Ascending aorta (tissue), 2 donors: Measurements from ENCODE around the gene MACO1. TPM values are rescaled to one million over a fixed set of nuclear protein-coding genes. Genes with fewer than 3 reads are reported as not detected.
A peak's percentile ranks its signal among the peaks of the same experiment; 100 is the strongest.
"Not testable (repeated sequence)": the region's sequence is repeated elsewhere in the genome, so short reads cannot be mapped to it uniquely, and the experiment has no call there.

ENCODE experiments used
- DNase-seq, 2 donors: peaks; one replicate each; pipeline ENCODE4 v3.0.0-alpha.2; 2019; ENCODE audit warnings: low spot score in 2 of 2
- H3K27ac ChIP-seq, 2 donors: fragments of 200-600 bp; sonication (generic); one replicate each; pipeline ENCODE4 v1.5.1; 2016 to 2017; ENCODE audit warnings: mild to moderate bottlenecking in 1 of 2
- H3K27me3 ChIP-seq: fragments of 200-600 bp; sonication (generic); one replicate; pipeline ENCODE4 v1.5.1; 2017
- H3K36me3 ChIP-seq, 2 donors: fragments of 200-600 bp; sonication (generic); one replicate each; pipeline ENCODE4 v1.5.1; 2016
- H3K4me1 ChIP-seq, 2 donors: fragments of 200-600 bp; sonication (generic); one replicate each; pipeline ENCODE4 v1.5.1; 2016 to 2017; ENCODE audit warnings: mild to moderate bottlenecking in 1 of 2
- H3K4me3 ChIP-seq, 2 donors: fragments of 200-600 bp; sonication (generic); one replicate each; pipeline ENCODE4 v1.5.1; 2016 to 2017; ENCODE audit warnings: mild to moderate bottlenecking in 1 of 2
- H3K9me3 ChIP-seq, 2 donors: fragments of 200-600 bp; sonication (generic); one replicate each; pipeline ENCODE4 v1.5.1; 2016
- CTCF ChIP-seq, 3 experiments: fragments of 200-600 bp in 2 of 3; fragments of 450-650 bp in 1 of 3; sonication (generic) in 2 of 3; IDR thresholded peaks; one replicate each; pipeline ENCODE4 v1.5.1; 2016 to 2019; ENCODE audit warnings: antibody characterized with exemption in 3 of 3, mild to moderate bottlenecking in 1 of 3, moderate library complexity in 1 of 3
- intact Hi-C: fragments of 100-400 bp; cut with DNase I; formaldehyde crosslinking; loops from one replicate; pipeline ENCODE4 v1.15.1; 2023
- total RNA-seq: library from RNA; depleted of rRNA; stranded (reverse); fragments of >200 nt; gene quantifications from one replicate; pipeline ENCODE4 v1.1.0, GENCODE V29; 2016

The MACO1 gene
- total RNA-seq, 1 donor from 2014 or later = 49.2 TPM

DNA sequence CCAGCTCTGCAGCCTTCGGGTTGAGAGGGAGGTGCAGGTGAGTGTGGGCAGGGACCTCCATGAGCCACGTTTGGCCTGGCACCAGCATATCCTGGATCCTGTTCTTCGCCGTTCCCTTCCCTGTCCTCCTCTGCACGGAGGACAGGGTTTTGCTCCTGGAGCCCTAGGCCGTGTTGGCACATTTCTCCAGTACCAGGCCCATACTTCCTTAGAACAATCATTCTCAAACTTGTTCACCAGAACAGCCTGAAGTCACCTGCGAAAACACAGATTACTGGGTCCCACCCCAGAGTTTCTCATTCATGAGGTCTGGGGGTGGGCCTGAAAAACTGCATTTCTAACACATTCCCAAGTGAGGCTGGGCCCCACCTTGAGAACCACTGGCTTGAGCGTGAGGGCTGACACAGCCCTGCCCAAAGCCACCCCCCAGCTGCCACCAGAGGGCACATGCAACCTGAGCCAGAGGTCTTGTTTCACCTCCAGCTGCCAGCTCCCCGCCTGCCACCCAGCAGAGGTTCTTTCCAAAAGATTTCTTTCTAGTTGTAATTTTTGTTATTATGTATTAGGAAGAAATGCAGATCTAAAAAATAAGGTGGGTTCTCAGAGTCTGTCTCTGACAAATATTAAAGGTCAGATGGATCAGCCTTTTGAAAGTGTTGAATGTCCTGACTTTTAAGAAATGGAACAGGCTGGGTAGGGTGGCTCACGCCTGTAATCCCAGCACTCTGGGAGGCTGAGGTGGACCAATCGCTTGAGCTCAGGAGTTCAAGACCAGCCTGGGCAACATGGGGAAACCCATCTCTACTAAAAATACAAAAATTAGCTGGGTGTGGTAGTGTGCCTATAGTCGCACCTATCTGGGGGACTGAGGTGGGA lies 73.1 kb downstream of the MACO1 start:
- DNase-seq = peak in 1 of 2 donors; percentile 75
- Histone ChIP-seq H3K36me3 (no peaks in the 10 kb centered on the region), H3K27ac (peak overlapping the region; percentile 52 to 54), H3K4me3 (no peak overlapping the region), H3K4me1 (peaks cover 24 to 53% of the 10 kb centered on the region in 2 donors), H3K9me3 (no peaks in the 10 kb centered on the region), H3K27me3 (no peaks in the 10 kb centered on the region)
- TF ChIP-seq CTCF (IDR thresholded peaks at IDR 0.05) = peak; percentile 46 to 67 (median 54)
- intact Hi-C loops = loop anchor here (1.0 to 5.0 kb wide), 2 partner anchors 17 to 294 kb away; no protein-coding TSS in a partner anchor

GRCh38 chr1:25504706-25505595 lies 74.3 kb downstream of the MACO1 start:
- intact Hi-C loops = loop anchor here (5.0 kb wide), 1 partner anchor 292 kb away; no protein-coding TSS in a partner anchor
- Histone ChIP-seq H3K27me3 (no peaks in the 10 kb centered on the region), H3K36me3 (no peaks in the 10 kb centered on the region), H3K27ac (peak overlapping the region in 1 of 2 donors; percentile 5), H3K4me3 (no peak overlapping the region), H3K9me3 (no peaks in the 10 kb centered on the region), H3K4me1 (peaks cover 24 to 51% of the 10 kb centered on the region in 2 donors)
- DNase-seq = no peak
- no peak for TF ChIP-seq CTCF (IDR thresholded peaks at IDR 0.05)

DNA sequence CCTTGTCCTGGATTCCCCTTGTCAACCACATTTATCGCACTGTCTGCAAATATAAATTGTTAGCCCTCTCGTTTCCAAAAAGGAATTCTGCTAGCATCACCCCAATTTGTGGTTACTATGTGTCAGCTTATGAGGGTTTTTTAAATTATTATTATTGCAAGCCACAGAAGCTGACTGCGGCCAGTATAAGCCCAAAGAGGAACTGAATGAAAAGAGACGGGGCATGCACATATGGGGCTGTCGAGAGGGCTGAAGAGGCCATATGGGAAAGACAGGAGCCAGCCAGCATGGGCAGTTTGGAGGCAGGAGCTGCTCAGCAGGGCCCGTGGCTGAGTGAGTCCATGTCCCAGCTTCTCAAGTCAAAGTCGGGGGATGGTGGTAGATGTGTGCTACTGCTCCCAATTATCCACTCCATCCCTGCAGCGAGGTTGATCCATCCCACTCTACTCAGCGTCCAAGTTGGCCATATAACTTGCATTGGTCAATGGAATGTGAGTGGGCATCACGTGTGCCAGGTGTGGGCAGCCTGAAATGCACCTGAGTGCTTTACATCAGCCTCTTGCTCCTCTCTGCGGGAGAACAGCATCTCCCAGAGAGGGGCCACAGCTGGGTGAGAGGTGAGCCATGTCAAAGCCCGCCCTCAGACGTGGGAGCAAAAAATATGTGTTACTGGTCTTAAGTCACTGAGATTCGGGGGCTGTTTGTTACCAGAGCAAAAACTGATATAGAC lies 75.1 kb downstream of the MACO1 start:
- Histone ChIP-seq H3K27me3 (no peaks in the 10 kb centered on the region), H3K9me3 (no peaks in the 10 kb centered on the region), H3K4me1 (peaks cover 24 to 42% of the 10 kb centered on the region in 2 donors), H3K27ac (no peak overlapping the region), H3K4me3 (no peak overlapping the region), H3K36me3 (no peaks in the 10 kb centered on the region)
- DNase-seq = no peak
- intact Hi-C loops = no loop called here
- TF ChIP-seq CTCF (IDR thresholded peaks at IDR 0.05) = no peak

DNA sequence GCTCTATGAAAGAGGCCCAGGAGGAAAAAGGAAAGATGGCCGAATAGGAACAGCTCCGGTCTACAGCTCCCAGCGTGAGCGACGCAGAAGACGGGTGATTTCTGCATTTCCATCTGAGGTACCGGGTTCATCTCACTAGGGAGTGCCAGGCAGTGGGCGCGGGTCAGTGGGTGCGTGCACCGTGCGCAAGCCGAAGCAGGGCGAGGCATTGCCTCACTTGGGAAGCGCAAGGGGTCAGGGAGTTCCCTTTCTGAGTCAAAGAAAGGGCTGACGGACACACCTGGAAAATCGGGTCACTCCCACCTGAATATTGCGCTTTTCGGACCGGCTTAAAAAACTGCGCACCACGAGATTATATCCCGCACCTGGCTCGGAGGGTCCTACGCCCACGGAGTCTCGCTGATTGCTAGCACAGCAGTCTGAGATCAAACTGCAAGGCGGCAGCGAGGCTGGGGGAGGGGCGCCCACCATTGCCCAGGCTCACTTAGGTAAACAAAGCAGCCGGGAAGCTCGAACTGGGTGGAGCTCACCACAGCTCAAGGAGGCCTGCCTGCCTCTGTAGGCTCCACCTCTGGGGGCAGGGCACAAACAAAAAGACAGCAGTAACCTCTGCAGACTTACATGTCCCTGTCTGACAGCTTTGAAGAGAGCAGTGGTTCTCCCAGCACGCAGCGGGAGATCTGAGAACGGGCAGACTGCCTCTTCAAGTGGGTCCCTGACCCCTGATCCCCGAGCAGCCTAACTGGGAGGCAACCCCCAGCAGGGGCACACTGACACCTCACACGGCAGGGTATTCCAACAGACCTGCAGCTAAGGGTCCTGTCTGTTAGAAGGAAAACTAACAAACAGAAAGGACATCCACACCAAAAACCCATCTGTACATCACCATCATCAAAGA lies 76.1 kb downstream of the MACO1 start:
- peaks cover 17 to 33% of the 10 kb centered on the region in 2 donors for H3K4me1 ChIP-seq
- H3K36me3 ChIP-seq, H3K27ac ChIP-seq, H3K27me3 ChIP-seq, H3K4me3 ChIP-seq, DNase-seq, H3K9me3 ChIP-seq, intact Hi-C loops: not testable (repeated sequence)

- H3K36me3 ChIP-seq = no peaks in the 10 kb centered on the region
- H3K9me3 ChIP-seq = no peaks in the 10 kb centered on the region
- intact Hi-C loops = no loop called here
- H3K4me1 ChIP-seq = no peaks in the 10 kb centered on the region
- DNase-seq = no peak
- H3K27me3 ChIP-seq = no peaks in the 10 kb centered on the region
- no peak overlapping the region for H3K4me3 ChIP-seq
- no peak overlapping the region for H3K27ac ChIP-seq
- no peak for TF ChIP-seq CTCF (IDR thresholded peaks at IDR 0.05)
Measured at GRCh38 chr1:25513666-25514065, 83.0 kb downstream of the MACO1 start.
